Stomach (tissue), 4 donors: Measurements from ENCODE around the gene E2F7.

Experiments used
- CTCF ChIP-seq, 7 experiments: fragments of 450-650 bp in 4 of 7; fragments of 200-600 bp in 3 of 7; sonication (generic) in 3 of 7; IDR thresholded peaks; one replicate each; pipeline ENCODE4 v1.5.1; 2016 to 2019; ENCODE audit warnings: antibody characterized with exemption in 7 of 7, control low read depth in 2 of 7, mild to moderate bottlenecking in 1 of 7
- POLR2A ChIP-seq, 4 donors: fragments of 450-650 bp; IDR thresholded peaks; one replicate each; pipeline ENCODE4 v1.6.1; 2016; ENCODE audit warnings: antibody characterized with exemption in 4 of 4, control low read depth in 2 of 4, mild to moderate bottlenecking in 1 of 4, moderate library complexity in 1 of 4

- TF ChIP-seq CTCF (IDR thresholded peaks at IDR 0.05) (no peak), POLR2A (IDR thresholded peaks at IDR 0.05) (no peak)
Observed at GRCh38 chr12:77076886-77077285, 11.5 kb upstream of the E2F7 start.
